Body of pancreas (tissue), 4 donors: ENCODE data around the gene TNRC6B.

Experiments used
- CTCF ChIP-seq, 7 experiments: fragments of 450-650 bp in 4 of 7; fragments of 200-600 bp in 3 of 7; sonication (generic) in 3 of 7; IDR thresholded peaks; one replicate each; pipeline ENCODE4 v1.5.1; 2016 to 2019; ENCODE audit warnings: antibody characterized with exemption in 7 of 7
- POLR2A ChIP-seq, 3 donors: fragments of 450-650 bp; IDR thresholded peaks; one replicate each; pipeline ENCODE4 v1.6.1; 2016; ENCODE audit warnings: antibody characterized with exemption in 3 of 3, mild to moderate bottlenecking in 2 of 3

GRCh38 chr22:40226620-40227019 lies 48.9 kb downstream of the TNRC6B start:
- TF ChIP-seq CTCF (IDR thresholded peaks at IDR 0.05) = no peak
- no peak for TF ChIP-seq POLR2A (IDR thresholded peaks at IDR 0.05)
